Measurements from ENCODE around the gene CPSF2. TPM values are rescaled to one million over a fixed set of nuclear protein-coding genes. Genes with fewer than 3 reads are reported as not detected.
"Not testable (repeated sequence)": the region's sequence is repeated elsewhere in the genome, so short reads cannot be mapped to it uniquely, and the experiment has no call there.

The CPSF2 gene
- total RNA-seq, 4 donors from 2014 or later, result 34.1 to 55.8 (median 43.7) TPM

- TF ChIP-seq, protein P1, sequence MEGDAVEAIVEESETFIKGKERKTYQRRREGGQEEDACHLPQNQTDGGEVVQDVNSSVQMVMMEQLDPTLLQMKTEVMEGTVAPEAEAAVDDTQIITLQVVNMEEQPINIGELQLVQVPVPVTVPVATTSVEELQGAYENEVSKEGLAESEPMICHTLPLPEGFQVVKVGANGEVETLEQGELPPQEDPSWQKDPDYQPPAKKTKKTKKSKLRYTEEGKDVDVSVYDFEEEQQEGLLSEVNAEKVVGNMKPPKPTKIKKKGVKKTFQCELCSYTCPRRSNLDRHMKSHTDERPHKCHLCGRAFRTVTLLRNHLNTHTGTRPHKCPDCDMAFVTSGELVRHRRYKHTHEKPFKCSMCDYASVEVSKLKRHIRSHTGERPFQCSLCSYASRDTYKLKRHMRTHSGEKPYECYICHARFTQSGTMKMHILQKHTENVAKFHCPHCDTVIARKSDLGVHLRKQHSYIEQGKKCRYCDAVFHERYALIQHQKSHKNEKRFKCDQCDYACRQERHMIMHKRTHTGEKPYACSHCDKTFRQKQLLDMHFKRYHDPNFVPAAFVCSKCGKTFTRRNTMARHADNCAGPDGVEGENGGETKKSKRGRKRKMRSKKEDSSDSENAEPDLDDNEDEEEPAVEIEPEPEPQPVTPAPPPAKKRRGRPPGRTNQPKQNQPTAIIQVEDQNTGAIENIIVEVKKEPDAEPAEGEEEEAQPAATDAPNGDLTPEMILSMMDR (IDR thresholded peaks at IDR 0.05), result no peak
- no peak for TF ChIP-seq POLR2A (IDR thresholded peaks at IDR 0.05)
- Histone ChIP-seq H3K4me1 (no peaks in the 10 kb centered on the region), H3K9me3 (no peaks in the 10 kb centered on the region), H3K36me3 (no peaks in the 10 kb centered on the region), H3K27me3 (no peaks in the 10 kb centered on the region), H3K4me3 (replicated peaks in 1 of 3) (no peak overlapping the region), H3K27ac (no peak overlapping the region)
- no peak for DNase-seq
- whole genome bisulfite sequencing, 2 donors, result 81 to 82% methylated on average over 2 of the region's 2 CpGs
- intact Hi-C loops (cut with DNase I), result no loop called here
Measured at GRCh38 chr14:92175811-92176210, 54.0 kb downstream of the CPSF2 start.

DNA sequence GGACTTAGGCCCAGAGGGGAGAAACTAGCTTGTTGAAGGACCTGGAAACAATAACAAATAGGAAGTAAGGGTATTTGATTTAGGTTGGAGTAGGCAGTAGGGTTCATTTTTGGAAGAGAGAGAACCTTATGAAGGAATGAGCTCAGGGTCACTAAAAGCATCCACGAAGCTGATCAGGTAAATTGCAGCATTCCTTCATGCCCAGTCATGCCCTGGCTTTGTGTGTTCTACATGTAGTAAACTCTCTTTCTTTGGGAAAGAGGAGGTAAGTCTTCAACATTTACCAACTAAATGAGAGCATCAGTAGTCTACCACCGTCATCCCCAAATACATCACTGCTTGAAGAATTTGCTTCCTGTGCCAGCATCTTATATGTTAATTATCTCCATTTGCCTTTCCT is 54.7 kb downstream of the CPSF2 start:
- Histone ChIP-seq H3K4me1 (no peaks in the 10 kb centered on the region), H3K9me3 (no peaks in the 10 kb centered on the region), H3K4me3 (replicated peaks in 1 of 3) (no peak overlapping the region), H3K36me3 (no peaks in the 10 kb centered on the region), H3K27me3 (no peaks in the 10 kb centered on the region), H3K27ac (no peak overlapping the region)
- WGBS, 2 donors, result 78 to 83% methylated on average over 2 of the region's 2 CpGs
- no peak for TF ChIP-seq POLR2A (IDR thresholded peaks at IDR 0.05)
- TF ChIP-seq, protein P1 (IDR thresholded peaks at IDR 0.05), result no peak
- intact Hi-C loops (cut with DNase I), result no loop called here
- no peak for DNase-seq

- H3K9me3 ChIP-seq, H3K27ac ChIP-seq: not testable (repeated sequence)
Measured at GRCh38 chr14:92179178-92179577, 57.4 kb downstream of the CPSF2 start.

DNA sequence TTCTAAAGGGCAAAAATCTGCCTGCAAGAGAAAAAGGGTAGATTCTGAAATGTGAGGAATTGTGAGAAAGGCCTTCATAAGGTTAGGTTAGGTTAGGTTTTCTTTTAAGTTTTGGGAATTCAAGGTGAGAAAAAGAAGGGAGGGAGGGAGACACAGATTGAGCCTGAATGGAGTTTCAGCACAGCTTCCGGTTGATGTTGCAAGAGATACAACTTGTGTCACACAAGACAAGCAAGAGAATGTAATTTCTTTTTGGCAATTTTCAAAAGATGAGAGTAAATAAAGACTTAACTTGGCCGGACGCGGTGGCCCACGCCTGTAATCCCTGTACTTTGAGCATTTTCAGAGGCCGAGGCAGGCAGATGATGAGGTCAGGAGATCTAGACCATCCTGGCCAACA is 63.8 kb downstream of the CPSF2 start:
- Histone ChIP-seq H3K4me1 (no peaks in the 10 kb centered on the region), H3K9me3 (no peaks in the 10 kb centered on the region), H3K36me3 (no peaks in the 10 kb centered on the region), H3K27me3 (no peaks in the 10 kb centered on the region), H3K27ac (no peak overlapping the region), H3K4me3 (replicated peaks in 1 of 3) (no peak overlapping the region)
- DNase-seq, result no peak
- intact Hi-C loops (cut with DNase I), result no loop called here
- no peak for TF ChIP-seq POLR2A (IDR thresholded peaks at IDR 0.05)
- TF ChIP-seq, protein P1 (IDR thresholded peaks at IDR 0.05), result no peak
- 84 to 93% methylated on average over 6 of the region's 6 CpGs for WGBS, 2 donors

More at GRCh38 chr14:92179178-92179577, 57.4 kb downstream of the CPSF2 start:
- H3K36me3 ChIP-seq; H3K4me3 ChIP-seq (replicated peaks in 1 of 3); DNase-seq; H3K4me1 ChIP-seq; intact Hi-C loops (cut with DNase I); H3K27me3 ChIP-seq: not testable (repeated sequence)

- WGBS, 2 donors, result 86 to 100% methylated on average over 9 to 19 of the region's 23 CpGs
- intact Hi-C loops (cut with DNase I); H3K27ac ChIP-seq; H3K27me3 ChIP-seq; DNase-seq; H3K9me3 ChIP-seq; H3K36me3 ChIP-seq; H3K4me3 ChIP-seq (replicated peaks in 1 of 3); H3K4me1 ChIP-seq: not testable (repeated sequence)
Measured at GRCh38 chr14:92187616-92188015, 65.8 kb downstream of the CPSF2 start.

- Histone ChIP-seq H3K4me3 (replicated peaks in 1 of 3) (no peak overlapping the region), H3K27ac (no peak overlapping the region), H3K27me3 (no peaks in the 10 kb centered on the region), H3K4me1 (no peaks in the 10 kb centered on the region), H3K36me3 (no peaks in the 10 kb centered on the region), H3K9me3 (no peaks in the 10 kb centered on the region)
- WGBS, 2 donors, result 65 to 78% methylated on average over 6 of the region's 6 CpGs
- TF ChIP-seq, protein P1 (IDR thresholded peaks at IDR 0.05), result no peak
- intact Hi-C loops (cut with DNase I), result no loop called here
- DNase-seq, result no peak
Measured at GRCh38 chr14:92190768-92191167, 69.0 kb downstream of the CPSF2 start.

Measured in thyroid gland (tissue), 4 donors.